Mucosa of descending colon (tissue), 3 donors: ENCODE data around the gene ACTL6B. TPM values are rescaled to one million over a fixed set of nuclear protein-coding genes. Genes with fewer than 3 reads are reported as not detected.

Experiments used
- ATAC-seq: fragments of 200-7000 bp; cut with Tn5 transposase; one replicate; pipeline ENCODE4 v1.9.1; 2020; ENCODE audit warnings: mild to moderate bottlenecking, moderate library complexity
- DNase-seq, 3 donors: peaks; one replicate each; pipeline ENCODE4 v3.0.0-alpha.2; 2020
- H3K36me3 ChIP-seq: fragments of 200-600 bp; one replicate; pipeline ENCODE4 v1.8.0; 2021; ENCODE audit warnings: low read depth, mild to moderate bottlenecking
- H3K4me1 ChIP-seq: fragments of 200-600 bp; one replicate; pipeline ENCODE4 v1.8.0; 2021; ENCODE audit warnings: low read depth, mild to moderate bottlenecking
- H3K4me3 ChIP-seq: fragments of 200-600 bp; one replicate; pipeline ENCODE4 v1.8.0; 2021; ENCODE audit warnings: mild to moderate bottlenecking
- H3K9me3 ChIP-seq: fragments of 200-600 bp; one replicate; pipeline ENCODE4 v1.8.0; 2021; ENCODE audit warnings: mild to moderate bottlenecking
- intact Hi-C, 2 donors: fragments of 100-400 bp; cut with DNase I in 1 of 2; cut with micrococcal nuclease in 1 of 2; formaldehyde crosslinking; loops; one replicate each; pipeline versions ENCODE4 v1.11.0 to v1.11.1; 2022; cut with DNase I, micrococcal nuclease
- total RNA-seq, 3 donors: library from RNA; stranded (reverse); fragmentation: NEBNext Ultra II Directional in 2 of 3; extraction: Animal tissue kit (Norgen Biotek cat#: 25700) in 2 of 3; gene quantifications; one replicate each; pipeline versions ENCODE4 v1.2.1 to v1.2.4, GENCODE V29; 2021 to 2023
- TF ChIP-seq, protein P1 (sequence below): fragments of 200-600 bp; IDR thresholded peaks from one replicate; pipeline ENCODE4 v1.8.0; 2022; ENCODE audit warnings: antibody characterized with exemption, mild to moderate bottlenecking
- donor health status: DM: no; HTN: no; CAD: no; lungs with moderate emphysema.
- donor health status: DM: no; HTN: no; CAD: no.
- donor health status: DM: no; HTN: yes; CAD: no.

Gene ACTL6B
- total RNA-seq, 3 donors from 2014 or later, result 1.2 TPM; not detected in 2

DNA sequence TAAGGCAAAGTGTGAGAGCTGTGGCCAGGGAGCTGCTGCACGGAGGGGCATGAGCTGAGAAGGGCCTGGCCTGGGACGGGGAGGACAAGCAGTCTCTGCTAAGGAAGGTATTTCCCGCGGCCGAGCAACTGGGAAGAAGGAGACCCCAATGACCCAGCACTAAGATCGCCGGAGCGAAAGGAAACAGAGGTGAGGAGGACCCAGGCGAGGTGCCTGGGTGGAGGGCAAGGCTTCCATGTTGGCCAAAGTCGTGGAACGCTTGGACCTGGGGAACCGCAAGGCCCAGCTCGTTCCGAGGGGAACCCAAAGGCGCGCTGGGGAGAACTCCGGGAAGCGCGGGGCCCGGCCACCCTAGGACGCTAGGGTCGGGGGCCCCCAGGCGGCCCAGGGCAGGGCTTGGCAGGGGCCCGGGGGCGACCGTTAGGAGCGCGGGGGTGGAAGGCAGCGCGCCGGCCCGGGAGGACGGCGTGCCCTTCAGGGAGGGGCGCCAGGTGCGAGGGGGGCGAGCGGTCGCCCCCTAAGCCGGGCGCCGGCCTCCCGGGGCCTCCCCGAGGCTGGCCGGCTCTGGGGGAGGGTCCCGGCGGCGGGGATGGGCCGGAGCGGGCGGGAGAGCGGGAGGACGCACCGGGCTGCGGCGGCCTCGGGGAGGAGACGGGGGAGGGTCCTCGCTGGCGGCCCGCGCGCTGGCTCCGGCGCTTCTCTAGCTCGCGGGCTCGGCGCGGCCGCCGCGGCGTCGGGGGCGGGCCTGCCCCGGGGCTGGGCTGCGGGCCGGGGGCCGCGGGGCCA lies 37.3 kb upstream of the ACTL6B start:
- Histone ChIP-seq H3K4me3 (peak overlapping the region; percentile 90), H3K36me3 (no peaks in the 10 kb centered on the region), H3K9me3 (no peaks in the 10 kb centered on the region), H3K4me1 (peaks cover 18% of the 10 kb centered on the region)
- intact Hi-C loops, result loop anchor here in 1 of 2 donors (5.0 kb wide), 1 partner anchor 221 kb away; no protein-coding TSS in a partner anchor
- ATAC-seq (peak; percentile 22), DNase-seq (peak in 2 of 3 donors; percentile 23 to 58)
- TF ChIP-seq, protein P1, sequence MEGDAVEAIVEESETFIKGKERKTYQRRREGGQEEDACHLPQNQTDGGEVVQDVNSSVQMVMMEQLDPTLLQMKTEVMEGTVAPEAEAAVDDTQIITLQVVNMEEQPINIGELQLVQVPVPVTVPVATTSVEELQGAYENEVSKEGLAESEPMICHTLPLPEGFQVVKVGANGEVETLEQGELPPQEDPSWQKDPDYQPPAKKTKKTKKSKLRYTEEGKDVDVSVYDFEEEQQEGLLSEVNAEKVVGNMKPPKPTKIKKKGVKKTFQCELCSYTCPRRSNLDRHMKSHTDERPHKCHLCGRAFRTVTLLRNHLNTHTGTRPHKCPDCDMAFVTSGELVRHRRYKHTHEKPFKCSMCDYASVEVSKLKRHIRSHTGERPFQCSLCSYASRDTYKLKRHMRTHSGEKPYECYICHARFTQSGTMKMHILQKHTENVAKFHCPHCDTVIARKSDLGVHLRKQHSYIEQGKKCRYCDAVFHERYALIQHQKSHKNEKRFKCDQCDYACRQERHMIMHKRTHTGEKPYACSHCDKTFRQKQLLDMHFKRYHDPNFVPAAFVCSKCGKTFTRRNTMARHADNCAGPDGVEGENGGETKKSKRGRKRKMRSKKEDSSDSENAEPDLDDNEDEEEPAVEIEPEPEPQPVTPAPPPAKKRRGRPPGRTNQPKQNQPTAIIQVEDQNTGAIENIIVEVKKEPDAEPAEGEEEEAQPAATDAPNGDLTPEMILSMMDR, result no peak

DNA sequence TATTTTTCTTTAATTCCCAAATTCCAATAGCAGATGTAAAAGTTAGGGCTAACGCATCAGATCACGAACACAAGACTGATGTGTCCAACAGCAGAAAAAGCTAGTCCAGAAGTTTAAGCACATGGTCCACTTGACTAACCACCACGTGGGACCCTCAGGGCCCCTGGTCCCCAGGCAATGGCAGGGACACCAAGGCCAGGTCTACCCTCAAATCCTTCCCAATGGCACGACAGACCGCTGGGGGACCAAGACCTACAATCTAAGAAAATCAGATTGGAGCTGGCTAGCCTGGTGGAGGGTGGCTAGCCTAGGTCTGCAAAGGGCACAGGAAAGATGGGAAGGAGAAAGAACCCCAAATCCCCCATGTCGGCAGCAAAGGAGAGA lies 36.3 kb upstream of the ACTL6B start:
- intact Hi-C loops, result loop anchor here in 1 of 2 donors (5.0 kb wide), 1 partner anchor 220 kb away; no protein-coding TSS in a partner anchor
- TF ChIP-seq, protein P1, result no peak
- Histone ChIP-seq H3K9me3 (no peaks in the 10 kb centered on the region), H3K4me1 (peaks cover 18% of the 10 kb centered on the region), H3K36me3 (no peaks in the 10 kb centered on the region), H3K4me3 (no peak overlapping the region)
- ATAC-seq, result no peak
- no peak for DNase-seq

DNA sequence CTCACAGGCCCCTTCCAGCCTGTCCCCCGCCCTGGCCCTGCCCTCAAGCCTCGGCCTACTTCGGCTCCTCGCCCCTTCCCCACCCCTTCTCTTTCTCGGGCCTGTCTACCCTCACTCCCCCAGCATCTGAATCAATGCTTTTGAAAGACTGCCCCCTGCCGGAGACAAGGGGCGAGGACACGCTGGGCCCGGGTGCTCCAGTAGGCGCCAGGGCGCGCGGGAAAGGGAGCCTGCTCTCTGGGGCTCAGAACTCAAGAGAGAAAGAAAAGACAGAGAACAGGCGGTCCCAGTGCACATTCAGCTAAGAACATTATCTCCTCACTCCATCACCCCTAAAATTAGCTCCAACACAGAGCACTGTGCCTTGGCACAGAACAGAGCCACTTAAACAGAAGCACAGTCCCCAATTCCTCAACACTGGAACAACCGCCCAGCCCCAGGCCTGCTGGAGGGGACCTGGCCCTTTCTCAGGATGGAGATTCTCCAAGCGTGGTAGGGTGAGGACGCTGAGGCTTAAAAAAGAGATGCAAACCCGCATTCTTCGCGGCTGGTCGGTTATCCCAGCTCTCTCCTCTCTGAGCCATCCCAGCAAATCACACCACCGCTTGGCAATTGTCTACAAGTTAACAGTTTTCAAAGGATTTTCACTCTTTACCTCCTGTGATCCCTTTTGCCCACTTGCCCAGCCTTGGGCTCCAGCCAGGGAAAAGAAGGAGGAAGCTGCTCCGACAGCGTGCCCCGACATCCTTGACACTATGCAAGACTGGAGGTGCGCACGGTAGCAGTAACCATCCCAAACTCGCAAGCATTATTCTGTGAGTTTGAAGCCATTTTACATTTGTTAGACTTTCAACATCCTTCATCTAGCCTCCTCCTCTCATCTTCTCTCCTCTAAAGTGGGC lies 35.7 kb upstream of the ACTL6B start:
- peak; percentile 75 to 86 (median 84) for DNase-seq
- no peaks in the 10 kb centered on the region for H3K36me3 ChIP-seq
- H3K9me3 ChIP-seq, result no peaks in the 10 kb centered on the region
- intact Hi-C loops, result loop anchor here in 1 of 2 donors (5.0 kb wide), 1 partner anchor 220 kb away; no protein-coding TSS in a partner anchor
- peak; percentile 83 for ATAC-seq
- TF ChIP-seq, protein P1, result peak; percentile 93
- H3K4me3 ChIP-seq, result no peak overlapping the region
- peaks cover 18% of the 10 kb centered on the region for H3K4me1 ChIP-seq

DNA sequence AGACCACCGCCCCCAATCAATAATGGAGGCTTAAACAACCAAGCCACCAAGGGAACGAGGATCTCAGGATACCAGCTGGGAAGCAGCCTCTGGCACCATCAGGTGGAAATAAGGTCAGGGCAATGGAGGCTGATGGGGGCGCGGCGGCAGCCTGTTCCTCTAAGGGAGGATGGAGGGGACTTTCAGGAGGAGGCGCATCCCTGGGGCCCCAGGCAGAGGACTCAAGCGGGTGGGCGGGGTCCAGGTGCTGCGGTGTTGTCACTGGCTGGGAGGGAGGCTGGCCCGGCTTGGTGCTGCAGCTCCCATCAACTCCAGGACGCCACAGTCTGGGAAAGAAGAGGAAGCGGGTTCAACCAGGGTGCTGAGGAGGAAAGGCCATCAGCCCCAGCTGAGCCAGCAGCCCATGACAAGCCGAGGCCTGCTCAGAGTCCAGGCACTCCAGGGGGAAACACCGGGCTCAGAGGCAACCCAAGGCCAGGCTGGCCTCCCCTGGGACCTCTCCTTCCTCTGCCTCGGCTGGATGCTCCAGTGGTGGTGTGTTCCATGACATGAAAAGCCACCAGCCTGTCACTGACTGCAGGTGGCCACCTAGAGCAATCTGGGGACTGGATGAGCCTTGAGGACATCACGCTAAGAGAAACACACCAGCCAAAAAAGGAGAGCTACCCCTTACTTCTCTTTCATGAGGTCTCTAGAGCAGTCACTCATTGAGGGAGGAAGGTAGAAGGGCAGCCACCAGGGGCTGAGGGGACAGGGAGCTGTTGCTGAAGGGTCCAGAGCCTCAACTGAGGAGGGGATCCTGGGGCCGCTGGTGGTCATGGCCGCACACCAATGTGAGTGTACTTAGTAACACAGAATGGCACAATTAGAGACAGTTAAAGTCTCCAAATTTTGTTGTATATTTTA lies 33.2 kb upstream of the ACTL6B start:
- DNase-seq (no peak), ATAC-seq (no peak)
- H3K4me1 ChIP-seq, result peaks cover 18% of the 10 kb centered on the region
- H3K4me3 ChIP-seq, result no peak overlapping the region
- peaks cover 10% of the 10 kb centered on the region for H3K36me3 ChIP-seq
- intact Hi-C loops, result loop anchor here (5.0 to 10.0 kb wide), 2 partner anchors 215 to 217 kb away; partner anchors contain the start of gene TSC22D4 (in 1 of the 2)
- TF ChIP-seq, protein P1, result no peak
- H3K9me3 ChIP-seq, result no peaks in the 10 kb centered on the region
